Measurements from ENCODE around the gene SPTB.
"Not testable (repeated sequence)": the region's sequence is repeated elsewhere in the genome, so short reads cannot be mapped to it uniquely, and the experiment has no call there.

SPTB gene

DNA sequence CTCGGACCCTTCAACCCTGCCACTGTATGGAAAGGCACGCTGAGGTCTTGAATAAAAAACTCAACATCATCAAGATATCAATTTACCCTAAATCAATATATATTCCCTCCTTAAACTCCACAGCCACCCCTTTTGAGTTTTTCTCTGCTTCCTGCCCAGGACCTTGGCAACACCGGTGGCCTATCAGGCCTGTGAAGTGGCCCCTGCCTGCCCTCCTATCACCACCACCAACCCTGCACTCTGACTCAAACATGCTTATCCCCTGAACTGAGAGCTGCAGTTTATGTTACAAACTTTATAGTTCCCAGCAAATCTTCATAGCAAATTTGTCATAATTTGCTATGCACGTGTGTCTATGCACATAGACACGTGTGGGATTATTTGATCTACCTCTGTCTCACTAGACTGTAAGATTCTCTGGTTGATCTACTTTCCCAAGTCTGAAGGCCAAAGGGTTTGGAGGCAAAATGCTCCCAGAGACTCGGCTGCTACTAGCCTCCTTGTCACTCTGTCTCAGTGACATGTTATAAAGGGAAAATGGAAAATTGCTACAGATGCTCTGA lies 63.4 kb downstream of the SPTB start:
- DNase-seq, result no peak

DNA sequence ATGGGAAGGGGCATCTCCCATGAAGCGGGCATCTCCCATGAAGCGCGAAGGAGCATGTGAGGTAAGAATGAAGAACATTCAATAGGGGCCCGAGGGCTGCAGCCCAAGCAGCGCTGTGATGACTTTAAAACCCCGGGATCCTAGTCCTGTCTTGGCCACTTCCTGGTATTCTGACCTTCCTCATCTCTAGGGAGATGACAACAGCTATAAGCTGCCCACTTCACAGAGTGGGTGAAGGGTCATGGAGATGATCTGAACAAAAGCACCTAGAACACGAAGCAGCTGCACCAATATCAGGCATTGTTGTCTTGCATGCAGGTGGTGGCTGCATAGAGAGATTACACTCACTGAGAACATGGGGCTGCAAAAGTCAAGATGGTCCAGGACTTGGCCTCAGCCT lies 64.5 kb downstream of the SPTB start:
- DNase-seq, result no peak

GRCh38 chr14:64812412-64812811 lies 67.3 kb downstream of the SPTB start:
- peak; percentile 95 for DNase-seq

- DNase-seq, result no peak
Measured at GRCh38 chr14:64811676-64812075, 68.0 kb downstream of the SPTB start.

DNA sequence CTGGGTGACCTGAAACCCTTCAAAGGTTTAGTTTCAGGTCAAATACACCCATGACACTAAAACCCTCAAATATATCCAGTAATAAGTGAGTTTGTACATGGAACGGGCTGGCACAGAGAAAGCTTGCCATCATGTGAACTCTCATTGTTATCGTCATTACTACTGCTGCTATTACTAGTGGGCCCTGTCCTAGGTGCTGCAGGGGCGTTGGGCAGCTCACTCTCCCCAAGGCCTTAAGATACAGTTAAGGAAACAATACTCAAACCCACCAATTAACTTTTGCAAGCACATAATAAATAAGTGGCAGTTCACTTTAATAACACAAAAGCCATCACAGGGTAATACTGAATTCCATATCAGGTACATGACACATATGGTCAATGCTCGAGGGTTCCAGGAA lies 71.3 kb downstream of the SPTB start:
- DNase-seq, result no peak

DNA sequence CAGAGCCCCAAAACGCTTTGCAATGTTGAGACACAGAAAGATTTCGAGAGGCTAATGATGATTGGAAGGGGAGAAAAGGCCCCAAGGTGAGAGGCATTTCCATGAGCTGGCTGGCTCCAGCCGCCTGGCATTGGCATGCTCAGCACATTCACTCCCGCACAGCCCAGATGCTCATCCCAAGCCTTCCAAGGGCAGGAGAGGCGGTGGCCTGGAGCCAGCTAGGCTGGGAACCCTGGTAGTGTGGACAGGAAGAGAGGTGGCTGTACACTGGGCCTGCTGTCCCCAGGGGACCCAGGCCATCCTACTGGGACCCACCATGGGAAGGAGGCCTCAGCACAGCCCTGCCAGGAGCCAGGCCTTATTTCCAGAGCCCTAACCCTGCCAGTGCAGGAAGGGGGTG lies 72.2 kb downstream of the SPTB start:
- no peak for DNase-seq

- no peak for DNase-seq
Measured at GRCh38 chr14:64806862-64807495, 72.7 kb downstream of the SPTB start.

DNA sequence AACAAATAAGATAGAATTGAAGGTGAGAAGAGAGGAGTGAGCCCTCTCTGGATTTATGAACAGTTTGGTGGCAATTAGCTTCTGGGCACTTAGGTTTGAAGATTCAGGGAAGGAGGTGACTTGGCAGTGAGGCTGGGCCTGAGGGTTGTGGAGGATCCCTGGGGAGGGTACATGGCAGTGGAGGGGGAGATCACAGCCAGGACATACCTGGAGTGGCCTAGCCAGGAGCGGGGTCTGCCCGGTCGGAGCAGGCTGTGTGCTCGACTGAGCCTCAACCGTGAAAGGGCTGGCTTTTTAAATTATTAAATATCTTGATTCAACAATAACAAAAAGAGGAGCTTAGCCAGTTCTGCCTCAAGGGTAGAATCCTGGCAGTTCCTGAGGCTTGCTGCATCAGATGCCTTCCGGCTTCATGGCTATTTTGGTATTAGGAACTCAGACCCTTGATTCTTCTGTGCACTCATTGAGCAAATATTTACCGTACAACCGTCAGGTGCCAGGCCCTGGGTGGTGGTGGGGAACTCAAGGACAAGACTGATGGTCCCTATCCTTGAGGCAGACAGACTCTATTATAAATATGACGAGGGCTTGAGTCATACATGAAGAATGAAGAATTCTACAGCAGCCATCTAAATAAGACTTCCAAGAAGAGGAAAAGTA lies 73.4 kb downstream of the SPTB start:
- no peak for DNase-seq

- not testable (repeated sequence) for DNase-seq
Measured at GRCh38 chr14:64805646-64806045, 74.1 kb downstream of the SPTB start.

DNA sequence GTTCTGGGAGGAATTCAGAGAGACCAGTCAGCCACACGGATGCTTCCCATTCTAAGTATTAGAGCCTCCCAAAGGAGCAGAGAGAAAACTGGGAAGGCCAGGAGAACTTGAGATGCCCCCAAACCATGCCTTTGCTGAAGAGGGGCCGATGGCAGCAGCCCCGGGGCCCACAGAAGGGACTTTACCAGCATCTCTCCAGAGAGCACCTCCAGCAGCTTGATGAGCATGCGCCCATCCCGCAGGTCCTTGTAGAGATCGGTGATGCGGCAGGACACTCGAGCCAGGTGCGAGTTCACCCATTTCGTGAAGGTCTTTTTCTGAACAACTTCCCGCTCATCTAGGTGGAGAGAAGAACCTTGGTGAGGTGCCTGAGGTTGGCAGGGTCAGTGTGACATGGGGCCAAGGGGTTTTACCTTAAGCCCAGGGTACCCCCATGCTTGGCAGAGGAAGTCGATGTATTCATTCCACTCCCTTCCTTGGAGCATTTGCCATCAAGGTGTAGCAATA lies 74.9 kb downstream of the SPTB start:
- no peak for DNase-seq

- no peak for DNase-seq
Measured at GRCh38 chr14:64801800-64802199, 77.9 kb downstream of the SPTB start.

DNA sequence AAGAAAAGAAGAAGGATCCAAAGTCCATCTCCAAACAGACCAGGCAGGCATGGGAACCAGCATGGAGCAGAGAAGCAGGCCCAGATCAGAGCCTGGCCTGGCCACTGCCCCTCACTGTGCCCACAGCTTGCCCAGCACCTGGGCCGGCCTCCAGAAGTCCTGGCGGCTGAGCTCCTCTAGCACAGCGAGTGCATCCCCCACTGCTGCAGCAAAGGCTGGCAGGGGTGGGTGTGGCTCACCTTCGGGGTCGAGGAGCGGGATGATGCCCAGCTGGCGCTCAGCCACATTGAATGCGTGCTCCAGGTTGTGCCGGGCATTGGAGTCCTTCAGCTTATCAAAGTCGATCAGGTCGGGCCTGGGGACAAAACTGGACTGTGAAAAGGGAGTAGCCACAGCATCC lies 78.7 kb downstream of the SPTB start:
- DNase-seq, result no peak

DNA sequence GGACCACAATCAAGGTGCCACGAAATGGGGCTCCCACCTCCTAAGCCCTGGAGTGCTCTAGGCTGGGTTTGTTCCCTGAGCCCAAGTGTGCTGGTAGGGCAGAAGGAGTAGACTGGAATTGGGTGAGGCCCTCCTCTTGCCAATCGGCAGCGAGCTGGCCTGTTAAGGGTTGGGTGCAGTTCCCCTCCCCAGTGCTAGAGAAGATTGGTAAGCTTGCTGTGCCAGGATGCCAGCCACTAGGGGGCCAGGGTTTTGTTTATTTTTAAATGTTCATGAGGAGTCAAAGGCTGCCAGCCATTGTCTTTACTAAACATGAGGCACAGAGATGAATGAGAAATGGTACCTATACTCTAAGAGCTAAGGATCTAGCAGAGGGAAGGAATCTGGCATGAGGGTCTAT lies 79.7 kb downstream of the SPTB start:
- DNase-seq, result no peak

DNA sequence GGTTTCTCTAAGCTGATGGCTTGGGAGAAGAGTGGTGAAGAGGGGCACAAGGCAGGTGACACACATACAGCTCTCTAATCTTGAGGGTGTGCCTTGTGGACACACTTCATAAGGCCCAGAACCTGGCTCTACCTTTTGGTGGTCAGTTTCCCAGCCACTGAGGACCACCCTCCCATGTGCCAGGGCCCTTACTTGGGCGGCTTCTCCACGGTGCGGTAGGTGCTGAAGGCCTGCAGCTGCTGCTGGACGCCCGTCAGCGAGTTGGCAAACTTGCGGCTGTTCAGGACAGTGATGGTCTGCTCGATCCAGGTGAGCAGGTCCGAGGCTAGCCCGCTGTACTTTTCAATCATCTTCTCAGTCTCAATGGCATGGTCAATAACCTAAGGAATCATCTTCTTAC lies 80.2 kb downstream of the SPTB start:
- DNase-seq, result no peak

DNA sequence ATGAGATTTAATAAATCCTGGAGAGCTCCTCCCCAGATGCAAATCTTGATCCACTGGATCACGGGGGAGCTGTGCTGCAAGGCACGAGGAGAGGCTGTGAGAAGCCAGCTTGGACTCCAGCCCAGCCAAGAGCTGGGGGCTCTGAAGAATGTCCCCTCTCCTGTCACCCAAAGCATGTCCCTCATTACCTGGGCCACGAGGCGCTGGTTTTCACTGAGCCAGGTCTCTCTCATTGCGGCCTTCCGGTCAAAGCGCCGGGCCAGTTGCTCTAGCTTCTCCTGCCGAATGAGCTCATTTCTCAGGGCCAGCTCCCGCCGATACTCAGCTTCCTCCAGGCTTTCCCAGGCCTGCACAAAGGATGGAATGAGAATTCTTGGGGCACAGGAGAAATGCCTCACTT lies 83.3 kb downstream of the SPTB start:
- DNase-seq, result no peak

DNA sequence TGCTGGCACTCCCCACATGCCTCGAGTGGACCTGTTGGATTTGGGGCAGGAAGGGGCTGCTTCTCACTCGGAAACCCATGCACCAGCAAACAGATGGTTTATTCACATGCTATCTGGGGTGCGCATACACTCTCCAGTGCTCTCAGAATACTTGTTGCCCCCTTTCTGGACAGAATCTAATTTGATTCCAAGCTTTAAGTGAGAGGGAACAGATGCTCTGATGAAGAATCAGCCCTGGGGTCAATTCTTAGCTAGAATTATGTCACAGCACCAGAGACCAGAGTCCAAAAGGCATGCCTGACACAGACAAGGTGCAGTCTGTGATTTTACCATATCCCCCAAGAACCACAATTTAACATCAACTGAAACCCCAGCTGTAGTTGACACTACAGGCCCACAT lies 83.8 kb downstream of the SPTB start:
- DNase-seq, result no peak

- no peak for DNase-seq
Measured at GRCh38 chr14:64795211-64795610, 84.5 kb downstream of the SPTB start.

DNA sequence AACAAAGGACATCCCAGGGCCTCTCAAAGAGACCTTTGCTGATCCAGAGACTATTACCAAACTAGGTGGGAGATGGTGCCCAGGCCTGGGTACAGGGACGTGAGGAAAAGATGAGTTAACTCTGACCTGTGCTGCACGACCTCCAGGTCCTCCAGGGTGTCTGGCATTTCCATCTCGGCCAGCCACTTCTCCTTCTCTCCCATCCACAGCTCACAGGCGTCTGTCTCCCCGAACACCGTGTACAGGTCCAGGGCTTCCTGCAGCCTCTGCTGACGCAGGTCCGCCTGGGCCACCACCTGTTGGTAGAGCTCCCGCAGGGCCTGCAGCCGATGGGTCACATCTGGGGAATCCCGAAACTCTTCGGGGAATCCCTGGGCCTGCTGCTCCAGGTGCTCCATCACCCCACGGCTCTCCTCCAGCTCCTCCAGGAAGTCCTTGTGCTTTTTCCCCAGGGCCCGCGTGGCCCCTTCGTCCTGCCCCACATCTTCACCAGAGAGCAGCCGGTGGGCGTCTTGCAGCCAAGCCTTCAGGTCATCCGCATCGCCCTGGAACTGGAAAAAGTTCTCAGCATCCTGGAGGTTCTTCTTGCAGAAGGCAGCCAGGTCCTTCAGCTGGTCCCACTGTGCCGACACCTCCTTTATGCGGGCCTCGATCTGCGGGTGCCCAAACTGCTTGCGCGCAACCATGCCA lies 86.7 kb downstream of the SPTB start:
- DNase-seq, result no peak

GRCh38 chr14:64792231-64792630 lies 87.5 kb downstream of the SPTB start:
- DNase-seq, result no peak

- no peak for DNase-seq
Measured at GRCh38 chr14:64790478-64790877, 89.2 kb downstream of the SPTB start.

DNA sequence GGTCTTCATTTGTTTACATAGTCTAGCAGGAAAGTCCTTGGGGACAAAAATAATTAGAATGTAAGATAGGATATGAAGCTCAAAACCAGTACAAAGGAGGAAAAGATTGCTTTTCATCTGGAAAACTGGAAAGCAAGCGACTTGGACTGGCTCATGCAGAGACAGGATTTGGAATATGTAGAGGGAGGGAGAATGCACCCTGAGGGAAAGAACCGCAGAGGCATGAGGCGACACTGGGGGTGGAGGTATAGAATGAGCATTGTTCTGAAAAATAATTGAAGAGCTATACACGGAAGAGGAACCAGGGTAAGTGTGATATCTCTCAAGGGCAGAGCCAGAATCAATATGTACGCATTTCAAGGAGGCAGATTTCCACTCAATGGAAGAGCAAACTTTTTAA lies 90.0 kb downstream of the SPTB start:
- no peak for DNase-seq

- no peak for DNase-seq
Measured at GRCh38 chr14:64788706-64789105, 91.0 kb downstream of the SPTB start.

- no peak for DNase-seq
Measured at GRCh38 chr14:64787619-64788018, 92.1 kb downstream of the SPTB start.
